ENCODE results near the gene RRP15.

DNA sequence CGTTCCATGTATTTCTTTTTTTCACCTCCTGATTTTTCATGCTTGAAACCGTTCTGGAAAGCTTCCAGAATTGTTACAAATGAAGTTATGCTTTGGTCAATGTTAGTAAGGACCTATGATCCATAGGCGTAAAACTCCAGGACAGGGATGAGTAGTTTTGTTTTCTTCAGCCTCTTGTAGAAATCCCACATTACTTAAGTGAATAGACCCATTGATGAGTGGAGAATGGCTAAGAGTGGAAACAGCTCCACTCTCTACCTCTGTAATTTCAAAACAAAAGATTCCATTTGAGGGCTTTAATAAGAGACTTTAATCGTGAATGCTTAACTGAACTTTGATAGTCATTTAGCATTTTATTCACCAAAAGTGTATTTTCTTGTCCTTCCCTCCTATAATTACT, 57.0 kb downstream of the RRP15 start:
- TF ChIP-seq CTCF (IDR thresholded peaks at IDR 0.05; ENCODE audit: low read length) (no peak), EZH2 (IDR thresholded peaks at IDR 0.05; ENCODE audit: borderline replicate concordance, low read length) (no peak)
